HepG2 (cell line): ENCODE data around the gene ALPK3. TPM values are rescaled to one million over a fixed set of nuclear protein-coding genes. Genes with fewer than 3 reads are reported as not detected.

Source experiments
- CEBPZ ChIP-seq: IDR thresholded peaks from 2 replicates; pipeline ENCODE4 v1.6.1; 2012; ENCODE audit warnings: low read length, improper control_type of control experiment
- CREM ChIP-seq, 2 experiments: sonication (generic) in 1 of 2; formaldehyde crosslinking in 1 of 2; IDR thresholded peaks; 2 replicates each; pipeline versions ENCODE4 v1.4.0 to v1.6.1; 2016 to 2020; ENCODE audit warnings: antibody characterized with exemption in 1 of 2, mild to moderate bottlenecking in 1 of 2, missing genetic modification reagents in 1 of 2
- KLF9 ChIP-seq: IDR thresholded peaks from 2 replicates; pipeline ENCODE4 v1.6.1; 2016; ENCODE audit warnings: low read depth
- MYNN ChIP-seq: sonication (generic); formaldehyde crosslinking; IDR thresholded peaks from 2 replicates; pipeline ENCODE4 v1.4.0; 2020; ENCODE audit warnings: mild to moderate bottlenecking, low read depth, missing genetic modification reagents
- NCOA2 ChIP-seq: sonication (generic); formaldehyde crosslinking; IDR thresholded peaks from 2 replicates; pipeline ENCODE4 v1.8.0; 2022; ENCODE audit warnings: inconsistent platforms
- NCOR1 ChIP-seq: fragments of 200-600 bp; sonication (generic); IDR thresholded peaks from 2 replicates; pipeline ENCODE4 v1.7.0; 2017; ENCODE audit warnings: antibody characterized with exemption, low read length, borderline replicate concordance
- PAX8 ChIP-seq: sonication (generic); formaldehyde crosslinking; IDR thresholded peaks from 2 replicates; pipeline ENCODE4 v1.8.0; 2022; ENCODE audit warnings: mild to moderate bottlenecking, missing genetic modification reagents, borderline replicate concordance
- PHF20 ChIP-seq: sonication (generic); formaldehyde crosslinking; IDR thresholded peaks from 2 replicates; pipeline ENCODE4 v1.5.0; 2020; ENCODE audit warnings: mild to moderate bottlenecking, missing genetic modification reagents
- SIN3A ChIP-seq: IDR thresholded peaks from 2 replicates; pipeline ENCODE4 v1.6.1; 2011; ENCODE audit warnings: low read depth, mild to moderate bottlenecking, control low read depth, low read length, borderline replicate concordance
- SIN3B ChIP-seq: fragments of 150-350 bp; IDR thresholded peaks from 2 replicates; pipeline ENCODE4 v1.6.1; 2014; ENCODE audit warnings: low read length
- SRY ChIP-seq: sonication (generic); formaldehyde crosslinking; IDR thresholded peaks from 2 replicates; pipeline ENCODE4 v1.8.0; 2022; ENCODE audit warnings: mild to moderate bottlenecking, missing genetic modification reagents
- STAT6 ChIP-seq: sonication (generic); formaldehyde crosslinking; IDR thresholded peaks from 2 replicates; pipeline ENCODE4 v1.4.0; 2020; ENCODE audit warnings: missing genetic modification reagents, mild to moderate bottlenecking, borderline replicate concordance
- ZFP36L2 ChIP-seq: sonication (generic); formaldehyde crosslinking; IDR thresholded peaks from 2 replicates; pipeline ENCODE4 v1.4.0; 2020; ENCODE audit warnings: missing genetic modification reagents
- ZNF101 ChIP-seq: sonication (generic); formaldehyde crosslinking; IDR thresholded peaks from 2 replicates; pipeline ENCODE4 v1.4.0; 2020; ENCODE audit warnings: mild to moderate bottlenecking, low read depth, missing genetic modification reagents, borderline replicate concordance
- ZNF17 ChIP-seq: sonication (generic); formaldehyde crosslinking; IDR thresholded peaks from 2 replicates; pipeline ENCODE4 v1.5.0; 2020; ENCODE audit warnings: mild to moderate bottlenecking, missing genetic modification reagents
- ZNF292 ChIP-seq: sonication (generic); formaldehyde crosslinking; IDR thresholded peaks from 2 replicates; pipeline ENCODE4 v1.8.1; 2022; ENCODE audit warnings: mild to moderate bottlenecking, low read depth, missing genetic modification reagents, borderline replicate concordance
- ZNF446 ChIP-seq: sonication (generic); formaldehyde crosslinking; IDR thresholded peaks from 2 replicates; pipeline ENCODE4 v1.5.0; 2020; ENCODE audit warnings: mild to moderate bottlenecking, missing genetic modification reagents
- ZNF572 ChIP-seq: sonication (generic); formaldehyde crosslinking; IDR thresholded peaks from 2 replicates; pipeline ENCODE4 v1.5.1; 2020; ENCODE audit warnings: mild to moderate bottlenecking, missing genetic modification reagents
- ZNF597 ChIP-seq: sonication (generic); formaldehyde crosslinking; IDR thresholded peaks from 2 replicates; pipeline ENCODE4 v1.5.0; 2020; ENCODE audit warnings: missing genetic modification reagents
- ZNF780A ChIP-seq: sonication (generic); formaldehyde crosslinking; IDR thresholded peaks from 2 replicates; pipeline ENCODE4 v1.8.0; 2022; ENCODE audit warnings: mild to moderate bottlenecking, missing genetic modification reagents, moderate library complexity
- polyA plus RNA-seq, 8 experiments: library from polyadenylated mRNA; depleted of rRNA in 3 of 8; stranded (reverse) in 7 of 8; unstranded in 1 of 8; fragments of >200 nt; fragmentation: Illumina TruSeq in 4 of 8; extraction: Trizol in 4 of 8; gene quantifications; 2 replicates each; pipeline versions ENCODE4 v1.2.1 to v1.2.3, GENCODE V29; 2011 to 2016; ENCODE audit warnings: low read depth in 4 of 8, missing spikeins in 1 of 8, mixed read lengths in 1 of 8; ENCODE audit not compliant: insufficient read depth in 1 of 8
- total RNA-seq, 5 experiments: library from RNA; depleted of rRNA; stranded (reverse); fragments of >200 nt; fragmentation: Illumina TruSeq; extraction: Trizol; gene quantifications; 2 replicates each; pipeline ENCODE4 v1.2.3, GENCODE V29; 2016; ENCODE audit warnings: low read depth in 1 of 5

Gene ALPK3
- total and polyA plus RNA-seq, 2 of the 13 experiments (the other 11 are each of a cell fraction or from before 2014, with no cell fraction given), result 0.04 to 0.42 TPM

GRCh38 chr15:84883916-84884781, 67.0 kb downstream of the ALPK3 start, which contains the start of gene SLC28A1 (continued):
- TF ChIP-seq ZNF292 (CRISPR knock-in tag), result no peak
- TF ChIP-seq KLF9 (CRISPR knock-in tag), result no peak
- TF ChIP-seq ZNF572 (CRISPR knock-in tag), result no peak
- TF ChIP-seq CEBPZ, result no peak
- no peak for TF ChIP-seq MYNN (CRISPR knock-in tag)
- no peak for TF ChIP-seq PAX8 (CRISPR knock-in tag)
- TF ChIP-seq ZNF17 (CRISPR knock-in tag), result no peak
- TF ChIP-seq SIN3A, result no peak
- no peak for TF ChIP-seq PHF20 (CRISPR knock-in tag)
- TF ChIP-seq SIN3B, result no peak
- no peak for TF ChIP-seq STAT6 (CRISPR knock-in tag)
- no peak for TF ChIP-seq ZNF446
- TF ChIP-seq ZFP36L2 (CRISPR knock-in tag), result no peak
- no peak for TF ChIP-seq ZNF597 (CRISPR knock-in tag)
- TF ChIP-seq ZNF780A (CRISPR knock-in tag), result no peak
- TF ChIP-seq CREM (IDR thresholded peaks at IDR 0.05), result 0 out of 2 replicates have a peak, but pooled peaks have one; percentile 28
- no peak for TF ChIP-seq CREM (CRISPR knock-in tag; IDR thresholded peaks at IDR 0.05)
- TF ChIP-seq NCOA2 (CRISPR knock-in tag), result no peak
- TF ChIP-seq NCOR1, result peak; percentile 92
- TF ChIP-seq SRY (CRISPR knock-in tag), result 0 out of 2 replicates have a peak, but pooled peaks have one; percentile 42
- no peak for TF ChIP-seq ZNF101 (CRISPR knock-in tag)
